GM08714 (cell line): ENCODE data around the gene SNX24.
"Not testable (repeated sequence)": the region's sequence is repeated elsewhere in the genome, so short reads cannot be mapped to it uniquely, and the experiment has no call there.

ENCODE experiments used
- H3K4me3 ChIP-seq: fragments of 200-500 bp; sonication (Bioruptor generic); 2 replicates; pipeline ENCODE4 v1.5.1; 2014; ENCODE audit warnings: mild to moderate bottlenecking, low read length, inconsistent platforms
- ZNF274 ChIP-seq: IDR thresholded peaks from 2 replicates; pipeline ENCODE4 v1.6.1; 2012; ENCODE audit warnings: mild to moderate bottlenecking, low read depth, low read length

The SNX24 gene

GRCh38 chr5:122948319-122948718, 102.9 kb downstream of the SNX24 start:
- no peak overlapping the region for H3K4me3 ChIP-seq
- no peak for TF ChIP-seq ZNF274

- no peak overlapping the region for H3K4me3 ChIP-seq
- no peak for TF ChIP-seq ZNF274
Observed at GRCh38 chr5:122951658-122952057, 106.2 kb downstream of the SNX24 start.

GRCh38 chr5:122954719-122955118, 109.3 kb downstream of the SNX24 start:
- no peak for TF ChIP-seq ZNF274
- H3K4me3 ChIP-seq, result no peak overlapping the region

- TF ChIP-seq ZNF274, result no peak
Observed at GRCh38 chr5:122957457-122957856, 112.0 kb downstream of the SNX24 start.

GRCh38 chr5:122959740-122960445, 114.5 kb downstream of the SNX24 start:
- no peak for TF ChIP-seq ZNF274
- no peak overlapping the region for H3K4me3 ChIP-seq

More at GRCh38 chr5:122957457-122957856, 112.0 kb downstream of the SNX24 start:
- H3K4me3 ChIP-seq, result no peak overlapping the region

- no peak overlapping the region for H3K4me3 ChIP-seq
- TF ChIP-seq ZNF274, result no peak
Observed at GRCh38 chr5:122963305-122963704, 117.9 kb downstream of the SNX24 start.

GRCh38 chr5:122965111-122965510, 119.7 kb downstream of the SNX24 start:
- no peak overlapping the region for H3K4me3 ChIP-seq
- no peak for TF ChIP-seq ZNF274

- no peak overlapping the region for H3K4me3 ChIP-seq
Observed at GRCh38 chr5:122967085-122967484, 121.7 kb downstream of the SNX24 start.

GRCh38 chr5:122967625-122968024, 122.2 kb downstream of the SNX24 start:
- no peak for TF ChIP-seq ZNF274
- no peak overlapping the region for H3K4me3 ChIP-seq

More at GRCh38 chr5:122967085-122967484, 121.7 kb downstream of the SNX24 start:
- TF ChIP-seq ZNF274, result no peak

GRCh38 chr5:122968056-122968455, 122.6 kb downstream of the SNX24 start:
- not testable (repeated sequence) for H3K4me3 ChIP-seq

- H3K4me3 ChIP-seq, result no peak overlapping the region
- no peak for TF ChIP-seq ZNF274
Observed at GRCh38 chr5:122971333-122971732, 125.9 kb downstream of the SNX24 start.

- no peak for TF ChIP-seq ZNF274
- H3K4me3 ChIP-seq, result no peak overlapping the region
Observed at GRCh38 chr5:122972877-122973276, 127.5 kb downstream of the SNX24 start.

GRCh38 chr5:122973759-122974158, 128.3 kb downstream of the SNX24 start:
- H3K4me3 ChIP-seq, result not testable (repeated sequence)

GRCh38 chr5:122974251-122974650, 128.8 kb downstream of the SNX24 start:
- not testable (repeated sequence) for H3K4me3 ChIP-seq

GRCh38 chr5:122977319-122977718, 131.9 kb downstream of the SNX24 start:
- no peak for TF ChIP-seq ZNF274

GRCh38 chr5:122978068-122978467, 132.7 kb downstream of the SNX24 start:
- TF ChIP-seq ZNF274, result no peak
- H3K4me3 ChIP-seq, result no peak overlapping the region

More at GRCh38 chr5:122977319-122977718, 131.9 kb downstream of the SNX24 start:
- no peak overlapping the region for H3K4me3 ChIP-seq

GRCh38 chr5:122978644-122979297, 133.4 kb downstream of the SNX24 start:
- no peak for TF ChIP-seq ZNF274
- no peak overlapping the region for H3K4me3 ChIP-seq
